Measurements from ENCODE around the gene KRTAP5-7.

Gene KRTAP5-7

GRCh38 chr11:71518506-71519471, 8.3 kb upstream of the KRTAP5-7 start:
- TF ChIP-seq ZNF565 (CRISPR knock-in tag; conservative IDR thresholded peaks at IDR 0.05; ENCODE audit: low read depth) (no peak), TOX (CRISPR knock-in tag; IDR thresholded peaks at IDR 0.05; ENCODE audit: borderline replicate concordance) (no peak), ZC3H10 (CRISPR knock-in tag; IDR thresholded peaks at IDR 0.05) (no peak), ESRRG (CRISPR knock-in tag; IDR thresholded peaks at IDR 0.05) (no peak), OSR1 (CRISPR knock-in tag; IDR thresholded peaks at IDR 0.05) (no peak), ZFP30 (CRISPR knock-in tag; IDR thresholded peaks at IDR 0.05) (no peak), TSHZ2 (CRISPR knock-in tag; IDR thresholded peaks at IDR 0.05) (no peak), ZNF8 (CRISPR knock-in tag; IDR thresholded peaks at IDR 0.05) (no peak), TCF4 (CRISPR knock-in tag; IDR thresholded peaks at IDR 0.05; ENCODE audit: borderline replicate concordance) (no peak), SNAI2 (CRISPR knock-in tag; IDR thresholded peaks at IDR 0.05) (no peak), ZNF70 (CRISPR knock-in tag; IDR thresholded peaks at IDR 0.05) (no peak), PATZ1 (CRISPR knock-in tag; IDR thresholded peaks at IDR 0.05; ENCODE audit: borderline replicate concordance) (no peak), CSRNP3 (CRISPR knock-in tag; IDR thresholded peaks at IDR 0.05) (no peak), CREB5 (CRISPR knock-in tag; IDR thresholded peaks at IDR 0.05; ENCODE audit: low read depth) (no peak), ARNTL (CRISPR knock-in tag; IDR thresholded peaks at IDR 0.05; ENCODE audit: borderline replicate concordance, low read depth) (no peak), GLIS3 (CRISPR knock-in tag; IDR thresholded peaks at IDR 0.05) (no peak)
- no peak for ATAC-seq

GRCh38 chr11:71519546-71519945, 7.5 kb upstream of the KRTAP5-7 start:
- ATAC-seq: no peak
- TF ChIP-seq ZNF8 (CRISPR knock-in tag; IDR thresholded peaks at IDR 0.05) (no peak), TSHZ2 (CRISPR knock-in tag; IDR thresholded peaks at IDR 0.05) (no peak), ZNF70 (CRISPR knock-in tag; IDR thresholded peaks at IDR 0.05) (no peak), RARB (CRISPR knock-in tag; IDR thresholded peaks at IDR 0.05) (no peak), PATZ1 (CRISPR knock-in tag; IDR thresholded peaks at IDR 0.05; ENCODE audit: borderline replicate concordance) (no peak)
